Measurements from ENCODE around the gene AGO3.
A peak's percentile ranks its signal among the peaks of the same experiment; 100 is the strongest.
"Not testable (repeated sequence)": the region's sequence is repeated elsewhere in the genome, so short reads cannot be mapped to it uniquely, and the experiment has no call there.

Gene AGO3

DNA sequence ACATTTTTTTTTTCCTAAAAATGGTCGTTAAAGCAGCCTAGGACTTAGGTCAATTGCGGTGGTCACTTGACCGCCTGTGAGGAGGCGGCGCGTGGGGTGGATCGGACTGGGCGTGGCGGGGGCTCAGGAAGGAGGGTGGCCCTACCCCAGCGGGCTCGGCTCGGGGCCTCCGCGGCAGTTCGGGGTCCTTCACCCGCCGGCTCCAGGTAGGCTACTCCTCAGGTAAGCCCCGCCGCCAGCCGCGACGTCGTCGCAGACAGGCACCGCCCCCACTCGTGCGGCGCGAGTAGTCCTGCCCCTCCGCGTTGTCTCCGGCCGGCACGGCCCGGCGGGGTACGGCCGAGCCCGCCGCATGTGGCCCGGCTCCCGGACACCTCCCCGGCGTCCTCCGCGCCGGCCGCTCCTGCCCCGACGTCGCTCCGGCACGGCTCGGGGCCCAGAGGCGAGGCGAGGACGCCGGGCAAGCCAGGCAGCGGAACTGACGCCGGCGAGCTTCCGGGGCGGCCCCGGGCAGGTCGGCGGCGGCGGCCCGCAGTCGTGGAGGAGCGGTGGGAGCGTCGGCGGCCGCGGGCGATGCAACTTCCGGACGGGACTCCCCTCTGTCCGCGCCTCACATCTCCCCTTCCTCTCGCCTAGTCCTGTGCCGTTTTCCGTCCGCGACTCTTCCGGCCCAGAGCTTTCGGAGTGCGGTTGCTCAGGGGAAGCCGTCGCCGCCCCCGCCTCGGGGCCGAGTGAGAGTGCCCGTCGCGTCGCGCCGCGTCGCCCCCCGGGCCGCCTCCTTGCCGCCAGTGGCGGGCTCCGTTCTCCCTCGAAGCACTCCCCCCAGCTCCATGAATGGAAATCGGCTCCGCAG lies at the start of gene AGO3:
AGO3 (plus strand) TSS at position 513 of the 853 bp plus-strand sequence; CDS start at position 835, 322 bp downstream.
- DNase-seq, result peak; percentile 93 to 94

DNA sequence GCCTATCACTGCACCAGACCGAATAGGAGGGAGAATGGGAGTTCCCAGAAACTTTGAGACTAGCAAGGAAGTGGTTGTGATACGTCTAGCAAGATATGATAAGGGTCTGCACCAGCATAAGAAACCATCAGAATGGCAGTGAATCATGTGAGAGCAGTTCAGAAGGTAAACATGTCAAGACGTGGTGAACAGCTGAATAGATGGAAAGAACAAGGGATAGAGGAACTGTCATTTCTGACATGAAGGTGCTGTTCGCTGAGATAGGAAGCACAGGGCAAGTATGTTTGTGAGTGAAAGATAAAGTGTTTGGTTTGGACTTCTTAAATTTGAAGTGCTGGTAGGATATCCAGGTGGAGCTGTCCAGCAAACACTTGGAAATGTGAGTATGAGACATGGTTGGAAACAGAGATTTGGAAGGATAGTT lies 49.0 kb upstream of the AGO3 start:
- DNase-seq, result no peak

DNA sequence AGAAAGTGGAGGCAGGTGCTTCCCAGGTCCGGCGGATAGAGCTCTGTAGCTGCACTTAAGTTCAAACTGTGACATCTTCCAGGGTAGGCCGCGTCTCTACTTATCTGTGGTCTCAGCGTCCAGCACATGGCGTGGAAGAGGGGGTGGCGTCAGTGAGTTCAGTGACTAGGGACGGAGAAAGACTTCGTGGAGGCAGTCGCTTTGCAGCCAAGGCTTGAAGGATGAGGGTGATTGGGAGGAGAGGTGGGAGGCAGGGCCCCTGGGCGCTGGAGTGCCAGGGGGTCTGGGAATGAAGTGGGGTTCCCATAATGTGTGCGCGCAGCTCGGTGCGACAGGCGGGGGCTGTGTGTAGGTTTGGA lies 48.3 kb upstream of the AGO3 start:
- DNase-seq, result no peak

GRCh38 chr1:35882945-35883634 lies 47.8 kb upstream of the AGO3 start, which contains the start of gene AGO1:
AGO1 (plus strand) TSS chr1:35883209; CDS start chr1:35883422, 213 bp downstream.
- peak; percentile 89 to 91 for DNase-seq

GRCh38 chr1:35883635-35884101 lies 47.2 kb upstream of the AGO3 start:
- peak; percentile 15 to 19 for DNase-seq

DNA sequence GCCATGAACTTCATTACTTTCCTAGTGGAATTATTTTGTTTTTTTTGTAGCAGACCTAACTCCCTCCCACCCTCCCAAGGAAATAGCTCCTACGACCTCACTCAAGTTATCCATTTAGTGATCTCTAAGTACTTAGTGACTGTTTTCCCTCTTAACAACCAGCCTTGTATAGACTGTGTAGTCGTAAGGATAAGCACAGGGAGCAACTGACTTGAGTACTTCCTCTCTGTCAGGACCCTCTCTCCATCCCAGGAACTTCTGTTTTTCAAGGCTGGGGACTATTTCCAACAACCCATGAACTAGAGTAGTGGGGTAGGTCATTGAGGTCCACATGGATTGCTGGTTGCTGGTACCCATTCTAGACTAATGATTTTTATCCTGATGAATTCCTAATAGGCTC lies 46.0 kb upstream of the AGO3 start:
- DNase-seq, result peak; percentile 14 to 21

GRCh38 chr1:35885961-35886558 lies 44.8 kb upstream of the AGO3 start:
- no peak for DNase-seq

DNA sequence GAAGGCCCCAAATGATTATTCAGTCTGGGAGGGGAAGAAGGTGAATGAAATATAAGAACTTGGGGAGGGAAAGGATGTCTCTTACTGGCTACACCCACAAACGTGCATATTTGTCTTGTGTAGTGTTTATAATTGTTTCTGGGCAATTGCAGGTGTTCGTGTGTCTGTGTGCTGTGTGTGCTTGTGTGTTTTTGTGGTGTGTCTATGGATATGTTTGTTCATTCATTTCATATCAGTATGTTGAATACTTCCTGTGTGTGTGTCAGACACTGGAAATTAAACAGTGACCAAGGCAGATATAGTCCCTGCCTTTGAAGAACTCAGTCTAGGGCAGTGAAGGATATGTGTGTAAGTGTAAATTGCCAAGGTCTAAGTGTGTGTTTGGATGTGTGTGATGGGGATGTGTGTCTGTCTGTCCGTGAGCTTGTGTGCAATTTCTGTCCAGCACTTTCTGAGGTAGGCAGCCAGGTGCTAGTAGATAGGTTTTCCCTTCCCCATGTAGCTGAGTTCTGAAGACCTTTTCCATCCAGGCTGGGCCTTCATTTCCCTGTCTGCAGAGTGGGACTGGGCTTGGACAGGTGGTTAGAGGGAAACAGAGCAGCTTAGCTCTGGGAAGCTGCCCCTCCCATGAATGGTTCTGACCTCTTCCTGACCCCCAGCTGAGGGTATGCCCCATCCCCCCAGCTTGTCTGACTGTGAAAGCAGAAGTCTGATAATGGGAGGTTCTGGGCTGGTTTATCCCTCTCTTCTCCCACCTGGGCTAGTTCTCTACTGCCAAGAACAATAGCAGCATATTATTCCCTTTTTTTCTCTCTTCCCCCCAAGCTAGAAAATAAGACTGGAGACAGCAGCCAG lies 44.1 kb upstream of the AGO3 start:
- peak; percentile 15 to 39 for DNase-seq

DNA sequence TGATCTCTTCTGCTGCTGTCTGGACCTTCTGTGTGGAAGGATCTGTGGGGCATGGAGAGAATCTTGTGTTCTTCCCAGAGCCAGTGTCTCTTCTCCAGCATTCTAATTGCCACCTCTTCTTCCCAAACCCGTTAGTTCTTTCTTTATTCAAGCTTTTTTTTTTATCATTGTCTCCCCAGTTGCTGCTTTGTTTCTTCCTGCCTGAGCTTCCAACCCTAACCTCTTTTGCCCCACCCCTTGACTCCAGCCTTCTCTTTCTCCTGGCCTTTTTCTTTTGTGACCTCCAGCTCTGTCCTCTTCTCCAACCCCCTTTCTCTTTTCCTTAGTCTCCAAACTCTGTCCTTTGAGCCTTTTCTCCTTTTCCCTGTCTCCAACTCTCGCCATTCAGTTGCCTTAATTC lies 43.4 kb upstream of the AGO3 start:
- no peak for DNase-seq

GRCh38 chr1:35888255-35888654 lies 42.6 kb upstream of the AGO3 start:
- DNase-seq, result no peak

GRCh38 chr1:35888981-35889380 lies 41.9 kb upstream of the AGO3 start:
- not testable (repeated sequence) for DNase-seq

- DNase-seq, result no peak
These were observed 37.6 kb upstream of the AGO3 start for GRCh38 chr1:35893051-35893879.

DNA sequence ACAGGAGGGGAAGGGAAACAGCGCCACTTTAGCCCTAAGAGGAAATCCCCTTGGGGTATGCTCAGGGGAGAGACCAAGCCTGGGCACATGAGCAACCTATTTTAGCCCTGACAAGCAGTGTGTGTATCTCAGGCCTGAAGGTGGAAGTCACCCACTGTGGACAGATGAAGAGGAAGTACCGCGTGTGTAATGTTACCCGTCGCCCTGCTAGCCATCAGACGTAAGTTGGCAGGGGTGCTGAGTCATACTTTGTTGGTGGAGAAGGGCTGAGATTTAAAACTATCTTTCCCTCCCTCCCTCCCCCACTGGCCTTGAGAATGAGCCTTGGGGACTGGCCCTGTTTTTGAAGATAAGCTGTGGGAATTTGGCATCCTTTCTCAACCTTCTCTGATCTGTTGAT lies 36.7 kb upstream of the AGO3 start:
- peak; percentile 71 to 79 for DNase-seq

- no peak for DNase-seq
These were observed 36.2 kb upstream of the AGO3 start for GRCh38 chr1:35894656-35895055.

DNA sequence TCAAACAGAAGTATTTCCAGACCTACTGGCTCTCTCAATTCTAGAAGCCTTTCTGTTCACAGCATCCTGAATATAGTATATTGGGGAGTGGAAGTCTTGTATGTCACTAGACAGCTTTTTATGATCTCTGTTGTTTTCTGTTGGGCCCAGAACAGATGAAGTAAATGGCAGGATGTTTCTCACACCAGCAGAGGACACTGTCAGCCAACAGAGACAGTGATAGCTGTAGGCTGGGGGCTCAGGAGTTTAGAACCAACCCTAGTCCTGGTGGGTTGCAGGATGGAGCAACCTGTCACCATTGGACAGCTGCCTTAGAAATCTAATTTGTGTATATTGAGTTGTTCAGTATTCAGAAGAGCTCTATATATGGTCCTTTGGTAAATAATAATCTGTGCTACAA lies 31.0 kb upstream of the AGO3 start:
- DNase-seq, result no peak

GRCh38 chr1:35901235-35901634 lies 29.7 kb upstream of the AGO3 start:
- no peak for DNase-seq

DNA sequence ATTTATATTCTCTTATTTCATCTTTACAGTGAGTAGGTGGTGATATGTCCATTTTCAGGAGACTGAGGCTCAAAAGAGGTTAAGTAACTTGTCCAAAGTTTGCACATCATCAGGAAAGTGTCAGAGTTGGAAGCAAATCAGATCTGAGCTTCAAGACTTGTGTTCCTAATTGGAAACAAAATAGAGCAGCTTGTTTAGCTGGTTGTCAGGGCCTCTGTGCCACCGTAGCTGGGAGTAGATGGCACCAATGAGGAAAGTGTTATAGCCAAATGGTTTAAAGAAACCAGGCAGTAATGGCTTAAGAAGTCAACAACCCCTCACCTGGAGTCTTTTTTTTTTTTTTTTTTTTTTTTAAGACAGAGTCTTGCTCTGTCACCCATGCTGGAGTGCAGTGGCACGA lies 28.2 kb upstream of the AGO3 start:
- DNase-seq, result no peak

DNA sequence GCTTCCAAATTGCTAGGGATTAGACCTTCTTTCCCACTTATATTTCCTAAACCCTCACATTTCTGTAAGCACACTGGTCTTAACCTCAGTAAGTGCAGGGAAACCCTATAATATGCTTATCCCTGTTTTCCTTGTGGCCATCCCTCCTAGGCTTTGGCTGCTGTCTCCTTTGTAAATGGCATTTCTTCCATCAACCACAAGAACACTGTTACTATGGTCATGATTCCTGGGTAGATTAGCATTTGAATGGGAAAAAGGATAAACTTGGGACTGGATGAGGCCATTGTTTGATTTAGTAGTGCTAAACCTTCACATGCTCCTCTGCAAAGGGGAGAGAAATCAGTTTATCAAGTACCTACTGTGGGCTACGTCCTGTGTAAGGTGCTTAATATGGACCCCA lies 16.2 kb upstream of the AGO3 start:
- DNase-seq, result no peak

- no peak for DNase-seq
These were observed 15.2 kb upstream of the AGO3 start for GRCh38 chr1:35915693-35916092.

DNA sequence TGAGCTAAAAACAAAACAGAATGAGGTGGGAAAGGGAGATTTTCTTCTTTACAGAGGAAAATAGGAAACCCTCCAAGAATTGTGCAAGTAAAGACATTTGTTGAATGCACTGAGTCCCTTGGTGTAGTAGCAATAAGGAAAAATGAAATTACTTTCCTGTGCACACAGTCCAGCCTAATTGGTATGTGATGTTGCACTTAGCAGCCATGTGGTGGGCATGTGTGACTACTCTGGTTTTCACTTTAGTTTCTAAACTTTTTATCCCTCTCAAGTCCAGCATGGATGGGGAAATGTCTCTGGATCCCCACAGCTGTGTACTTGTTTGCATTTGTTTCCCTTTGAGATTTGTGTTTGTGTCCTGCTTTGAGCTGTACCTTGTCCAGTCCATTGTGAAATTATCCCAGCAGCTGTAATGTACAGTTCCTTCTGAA lies 7.1 kb upstream of the AGO3 start:
- DNase-seq, result no peak

GRCh38 chr1:35924838-35925237 lies 6.1 kb upstream of the AGO3 start:
- no peak for DNase-seq

- DNase-seq, result no peak
These were observed 5.2 kb upstream of the AGO3 start for GRCh38 chr1:35925741-35926140.
